HG02973 (cell line): ENCODE measurements around the gene FGFR4.
"Not testable (repeated sequence)": the region's sequence is repeated elsewhere in the genome, so short reads cannot be mapped to it uniquely, and the experiment has no call there.

Source experiments
- ATAC-seq: cut with Tn5 transposase; IDR thresholded peaks from one replicate; pipeline ENCODE4 v1.9.1; 2021; ENCODE audit warnings: moderate library complexity; ENCODE audit not compliant: unreplicated experiment

FGFR4 gene

DNA sequence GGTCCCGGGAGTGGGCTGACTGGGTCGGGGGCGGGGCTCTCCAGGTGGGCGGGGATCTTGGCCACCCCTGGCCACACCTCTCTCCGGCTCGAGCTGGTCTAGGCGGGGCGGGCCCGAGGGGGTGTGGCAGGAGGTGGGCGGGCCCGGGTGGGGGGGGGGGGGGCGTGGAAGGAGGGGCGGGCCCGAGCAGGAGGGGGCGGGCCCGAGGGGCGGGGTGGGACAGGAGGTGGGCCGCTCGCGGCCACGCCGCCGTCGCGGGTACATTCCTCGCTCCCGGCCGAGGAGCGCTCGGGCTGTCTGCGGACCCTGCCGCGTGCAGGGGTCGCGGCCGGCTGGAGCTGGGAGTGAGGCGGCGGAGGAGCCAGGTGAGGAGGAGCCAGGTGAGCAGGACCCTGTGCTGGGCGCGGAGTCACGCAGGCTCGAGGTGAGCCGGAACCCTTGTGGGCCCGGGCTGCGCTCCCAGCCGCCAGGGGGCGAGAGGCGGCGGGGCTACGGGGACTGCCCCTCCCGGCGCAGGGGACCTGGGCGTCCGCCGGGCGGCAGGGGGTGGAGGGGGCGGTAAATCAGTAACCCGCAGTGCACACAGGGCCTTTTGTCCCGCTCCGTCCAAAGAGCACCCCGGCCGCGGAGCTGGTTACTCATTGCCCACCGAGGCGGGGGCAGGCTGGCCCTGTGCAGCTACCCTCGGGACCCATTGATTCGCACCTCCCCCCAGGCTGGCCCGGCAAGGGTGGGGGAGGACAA lies at the start of gene FGFR4:
FGFR4 (plus strand) TSS at position 262 of the 744 bp plus-strand sequence. CDS start 2,688 bp downstream, outside the sequence.
- ATAC-seq, result peak; percentile 66

DNA sequence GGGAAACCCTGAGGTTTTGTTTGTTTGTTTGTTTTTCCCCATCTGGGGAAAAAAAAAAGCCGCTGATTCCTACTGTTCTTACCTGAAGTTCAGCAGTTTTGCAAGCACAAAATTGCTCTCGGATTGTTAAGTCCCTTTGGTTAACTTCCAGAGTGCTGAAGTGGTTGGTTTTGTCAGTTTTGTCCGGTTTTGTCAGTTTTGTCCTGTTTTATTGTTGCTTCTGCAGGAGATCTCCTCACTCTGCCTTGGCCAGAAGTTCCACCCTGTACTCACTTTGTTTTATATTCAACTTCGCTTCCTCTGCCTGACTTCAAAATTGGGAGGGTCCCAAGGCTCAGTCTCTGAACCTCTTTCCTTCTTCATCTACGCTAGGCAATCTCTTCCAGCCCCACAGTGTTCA lies 49.8 kb upstream of the FGFR4 start:
- ATAC-seq, result no peak

DNA sequence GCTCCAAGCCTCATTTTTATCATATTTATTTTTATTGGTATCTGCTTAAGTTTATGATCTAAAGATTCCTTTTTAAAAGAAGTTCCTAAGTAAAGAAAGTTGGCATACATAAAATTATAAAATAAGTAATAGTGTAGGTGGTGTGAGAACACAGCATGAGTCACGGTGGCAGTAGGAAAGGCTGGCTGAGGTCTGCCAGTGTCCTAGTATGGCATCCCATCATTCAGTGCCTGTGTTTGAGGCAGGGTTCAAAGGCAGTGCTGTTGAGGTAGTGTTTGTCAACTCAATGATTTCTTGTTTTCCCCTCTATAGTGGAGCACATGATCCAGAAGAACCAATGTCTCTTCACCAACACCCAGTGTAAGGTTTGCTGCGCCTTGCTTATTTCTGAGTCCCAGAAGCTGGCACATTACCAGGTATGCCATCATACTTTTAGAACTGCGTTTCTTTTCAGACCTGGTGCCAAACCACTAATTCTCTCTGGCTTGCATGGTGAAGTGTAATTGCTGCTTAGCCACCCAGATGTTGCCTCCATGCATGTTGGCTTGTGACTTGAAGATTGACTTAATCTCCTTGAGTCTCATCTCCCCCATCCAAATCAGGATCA lies 45.8 kb upstream of the FGFR4 start:
- ATAC-seq, result no peak

DNA sequence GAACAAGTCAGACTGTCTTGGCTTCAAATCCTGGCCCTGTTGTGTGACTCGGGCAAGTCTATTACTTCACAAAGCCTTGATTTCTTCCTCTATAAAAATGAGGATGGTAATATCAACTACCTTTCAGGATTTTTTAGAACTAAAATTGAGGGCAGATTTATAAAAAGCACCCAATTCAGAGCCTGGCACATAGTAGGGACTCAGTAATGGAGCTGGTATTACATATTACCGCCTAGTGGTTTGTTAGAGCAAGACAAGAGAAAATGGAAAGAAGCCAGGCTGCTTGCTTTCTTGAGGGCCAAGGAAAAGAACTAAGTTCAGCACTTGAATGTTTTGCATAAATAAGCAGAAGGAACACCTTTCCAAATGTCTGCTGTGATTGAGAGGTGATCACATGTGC lies 44.8 kb upstream of the FGFR4 start:
- ATAC-seq, result no peak

DNA sequence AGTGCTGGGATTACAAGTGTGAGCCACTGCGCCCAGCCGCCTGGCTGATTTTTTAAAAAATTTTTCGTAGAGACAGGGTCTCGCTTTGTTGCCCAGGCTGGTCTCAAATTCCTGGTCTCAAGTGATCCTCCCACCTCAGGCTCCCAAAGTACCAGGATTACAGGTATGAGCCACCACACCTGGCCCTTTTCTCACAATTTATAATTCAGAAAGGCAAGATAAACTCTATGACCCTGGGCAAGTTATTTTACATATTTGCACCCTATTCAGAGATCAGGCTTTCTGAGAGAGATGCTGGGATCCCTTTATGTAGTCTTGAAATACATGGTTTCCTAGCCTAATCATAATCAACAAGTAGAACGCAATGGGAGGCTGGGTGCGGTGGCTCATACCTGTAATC lies 43.6 kb upstream of the FGFR4 start:
- ATAC-seq, result no peak

DNA sequence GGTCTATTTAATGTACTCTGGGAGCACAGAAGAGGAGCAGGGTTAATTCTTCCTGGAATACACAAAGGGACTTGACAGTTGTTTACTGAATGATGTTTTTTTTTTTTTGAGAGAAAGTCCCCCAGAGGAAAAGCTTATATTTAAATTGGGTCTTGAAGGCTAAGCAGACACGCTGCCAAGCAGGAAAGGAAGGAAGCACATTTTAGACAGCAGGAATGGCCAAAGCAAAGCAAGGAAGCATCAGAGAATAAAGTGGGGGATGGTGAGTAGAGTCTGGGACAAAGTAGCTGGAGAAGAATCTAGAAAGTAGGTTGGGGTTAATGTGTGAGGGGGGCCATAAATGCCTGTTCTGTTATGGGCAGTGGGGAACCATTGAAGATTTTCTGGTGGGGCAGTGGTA lies 42.8 kb upstream of the FGFR4 start:
- no peak for ATAC-seq

DNA sequence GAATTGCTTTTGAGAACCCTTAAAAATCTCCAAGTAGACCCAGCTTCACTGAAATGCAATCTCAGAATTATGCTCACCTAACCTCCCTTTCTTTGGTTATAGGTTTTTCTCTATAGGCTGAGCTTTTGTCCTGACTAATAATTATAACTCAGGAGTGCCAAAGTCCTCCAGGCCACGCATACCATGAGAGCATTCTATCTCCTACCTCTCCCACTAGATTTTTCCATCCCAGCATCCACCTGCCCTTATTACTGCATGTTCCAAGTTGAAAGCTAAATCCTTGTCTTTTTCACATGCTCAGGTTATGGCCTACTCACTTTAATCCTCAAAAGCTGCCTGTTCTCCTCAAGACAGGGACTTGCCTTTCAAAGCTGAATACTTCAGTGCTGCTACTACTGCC lies 42.1 kb upstream of the FGFR4 start:
- no peak for ATAC-seq

DNA sequence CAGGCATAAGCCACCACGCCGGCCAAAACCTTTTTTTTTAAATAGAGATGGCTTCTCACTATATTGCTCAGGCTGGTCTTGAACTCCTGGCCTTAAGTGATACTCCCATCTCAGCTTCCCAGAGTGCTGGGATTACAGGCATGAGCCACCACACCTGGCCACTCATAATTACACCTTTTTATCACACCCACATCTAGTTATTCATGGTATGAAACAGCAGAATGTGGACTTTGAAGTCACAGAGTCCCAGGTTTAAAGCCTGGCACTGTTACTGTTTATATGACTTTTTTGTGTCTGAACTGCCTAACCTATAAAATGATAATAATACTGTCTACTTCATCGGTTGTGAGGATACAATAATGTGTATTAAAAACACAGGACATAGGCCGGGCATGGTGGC lies 41.1 kb upstream of the FGFR4 start:
- no peak for ATAC-seq

DNA sequence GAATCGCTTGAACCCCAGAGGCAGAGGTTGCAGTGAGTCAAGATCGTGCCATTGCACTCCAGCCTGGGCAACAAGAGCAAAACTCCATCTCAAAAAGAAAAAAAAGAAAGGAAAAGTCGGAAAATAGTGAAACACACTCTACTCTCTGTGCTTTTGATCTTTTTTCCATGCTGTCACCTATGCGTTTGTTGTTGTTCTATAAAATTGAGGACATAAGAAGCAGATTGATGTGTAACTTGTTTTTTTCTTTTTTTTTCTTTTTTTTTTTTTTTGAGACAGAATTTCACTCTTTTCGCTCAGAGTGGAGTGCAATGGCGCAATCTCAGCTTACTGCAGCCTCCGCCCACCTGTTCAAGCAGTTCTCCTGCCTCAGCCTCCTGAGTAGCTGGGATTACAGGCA lies 38.2 kb upstream of the FGFR4 start:
- ATAC-seq, result not testable (repeated sequence)

DNA sequence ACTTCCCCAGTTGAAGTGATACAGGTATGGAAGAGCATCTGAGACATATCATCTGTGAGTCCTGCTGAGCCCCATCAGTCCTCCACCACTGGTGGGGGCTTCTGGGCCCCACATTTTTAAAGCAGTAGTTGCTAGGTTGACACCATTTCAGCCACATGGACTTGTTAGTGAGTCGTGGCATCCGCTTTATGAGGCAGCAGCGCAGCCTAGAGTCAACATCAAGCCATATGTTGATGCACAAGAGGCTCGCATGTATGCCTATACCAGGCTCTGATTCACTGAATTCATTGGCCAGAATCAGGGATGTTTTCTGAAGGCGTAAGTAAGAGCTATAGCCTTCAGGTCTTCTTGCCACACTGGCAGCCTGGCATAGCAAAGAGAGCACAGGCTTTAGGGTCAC lies 37.4 kb upstream of the FGFR4 start:
- no peak for ATAC-seq

DNA sequence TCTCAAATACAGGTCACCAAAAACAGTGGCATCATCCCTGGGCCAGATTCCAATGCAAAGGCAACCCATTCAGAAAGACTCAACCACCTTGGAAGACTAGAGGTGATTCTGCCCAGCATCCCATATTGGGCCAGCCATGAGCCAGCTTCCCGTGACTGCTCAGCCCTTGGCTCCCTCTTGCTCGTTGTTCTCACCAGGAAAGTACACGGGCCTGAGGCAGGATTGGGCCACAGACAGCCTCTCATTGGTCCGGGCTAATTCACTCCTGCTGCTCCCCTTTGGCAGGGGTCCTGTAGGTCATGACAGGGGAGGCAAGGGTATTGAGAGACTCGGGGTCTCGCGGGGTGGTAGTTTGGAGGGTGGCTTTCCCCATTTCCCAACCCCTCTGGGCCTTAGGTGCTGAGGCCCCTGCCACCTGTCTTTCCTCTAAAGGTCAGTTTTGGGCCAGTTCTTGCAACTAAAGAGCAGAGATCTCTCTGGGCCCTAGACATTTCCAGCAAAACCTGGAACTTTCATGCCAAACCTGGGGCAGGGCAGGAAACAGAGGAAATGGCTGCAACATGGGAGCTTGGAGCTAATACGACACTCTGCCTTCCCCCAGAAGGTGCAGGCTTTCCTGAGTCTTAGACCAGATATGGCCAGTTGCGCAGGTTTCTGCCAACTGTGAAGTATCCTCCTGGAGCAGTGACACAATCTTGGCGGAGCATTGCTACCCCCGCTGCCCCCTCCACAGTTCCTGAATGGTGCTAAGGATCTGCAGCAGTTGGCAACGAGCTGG lies 22.0 kb upstream of the FGFR4 start:
- no peak for ATAC-seq

DNA sequence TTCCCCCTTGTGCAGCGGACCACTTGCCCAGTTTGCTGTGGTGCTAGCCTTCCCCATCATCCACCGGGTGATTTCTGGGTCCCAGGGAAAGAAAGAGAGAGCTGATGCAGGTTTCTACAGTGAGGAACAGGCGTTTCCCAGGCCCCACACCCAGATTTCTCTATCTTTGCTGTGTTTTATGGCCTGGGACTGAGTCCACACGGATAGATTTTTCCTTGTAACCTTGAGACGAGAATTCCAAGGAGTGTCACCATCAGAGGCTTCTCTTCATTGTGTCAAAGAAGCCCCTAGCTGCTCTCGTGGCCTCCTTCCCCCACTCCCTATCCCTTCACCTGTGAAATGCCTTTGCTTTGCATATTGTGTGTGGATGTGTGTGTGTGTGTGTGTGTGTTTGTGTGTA lies 21.2 kb upstream of the FGFR4 start:
- no peak for ATAC-seq

DNA sequence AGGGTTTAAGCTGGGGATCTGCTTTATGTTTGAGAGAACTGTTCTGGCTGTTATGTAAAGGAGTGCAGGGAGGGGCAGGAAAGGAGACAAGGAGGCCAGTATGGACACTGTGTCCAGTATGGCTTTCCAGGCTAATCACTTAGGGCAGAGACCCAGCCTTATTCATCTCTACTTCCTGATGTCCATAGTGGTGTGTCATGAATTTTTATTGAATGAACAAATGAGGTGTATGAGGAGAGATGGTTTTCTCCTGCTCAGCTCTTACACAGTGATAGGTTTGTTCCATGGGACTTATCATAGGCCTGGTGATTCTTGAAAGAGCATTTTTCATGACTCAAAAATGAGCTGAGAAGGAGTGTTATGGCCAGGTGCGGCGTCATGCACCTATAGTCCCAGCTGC lies 20.5 kb upstream of the FGFR4 start:
- ATAC-seq, result no peak

DNA sequence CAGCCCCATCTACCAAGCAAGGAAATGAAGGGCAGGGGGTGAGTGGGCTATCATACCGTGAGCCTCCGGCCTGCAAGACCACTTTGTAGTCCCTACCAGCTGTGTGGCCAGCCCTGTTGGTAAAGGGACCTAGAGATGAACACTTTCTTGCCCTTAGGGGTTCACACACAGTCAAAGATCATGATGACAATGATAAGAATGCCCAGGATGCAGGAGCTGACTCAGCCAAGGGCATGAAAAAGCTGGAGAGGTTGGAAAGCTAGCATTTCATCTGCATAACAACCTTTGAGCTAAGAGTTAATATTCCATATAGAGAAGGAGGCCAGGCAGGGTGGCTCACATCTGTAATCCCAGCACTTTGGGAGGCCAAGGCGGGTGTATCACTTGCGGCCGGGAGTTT lies 19.2 kb upstream of the FGFR4 start:
- ATAC-seq, result no peak

DNA sequence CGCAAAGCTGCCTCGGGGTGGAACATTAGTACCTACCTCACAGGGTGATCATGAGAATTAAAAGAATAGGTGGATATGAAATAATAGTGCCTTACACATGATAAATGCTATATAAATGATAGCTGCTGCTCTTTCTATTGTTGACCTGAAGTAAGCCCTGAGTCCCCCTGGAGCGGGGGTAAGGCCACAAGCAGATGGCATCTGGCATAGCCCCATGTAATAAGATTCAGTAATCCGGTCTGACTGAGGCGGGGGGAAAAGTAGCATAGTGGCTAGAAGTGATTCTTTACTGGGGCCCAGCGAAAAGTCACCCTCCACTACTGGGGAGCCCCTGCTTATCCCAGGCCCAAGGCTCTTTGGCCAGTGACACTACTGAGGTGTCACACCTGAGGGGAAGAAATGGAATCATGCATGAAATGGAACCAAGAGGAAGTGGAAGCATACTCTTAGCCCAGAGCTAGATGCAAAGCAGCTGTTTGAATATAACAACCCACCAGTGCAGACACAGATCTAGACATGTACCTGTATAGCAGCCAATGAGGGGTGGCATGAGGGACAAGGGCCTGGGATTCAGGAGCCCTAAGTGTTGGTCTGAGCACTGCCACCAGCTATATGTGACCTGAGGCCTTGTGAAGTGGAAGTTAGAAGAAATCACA lies 16.1 kb upstream of the FGFR4 start:
- ATAC-seq, result no peak

DNA sequence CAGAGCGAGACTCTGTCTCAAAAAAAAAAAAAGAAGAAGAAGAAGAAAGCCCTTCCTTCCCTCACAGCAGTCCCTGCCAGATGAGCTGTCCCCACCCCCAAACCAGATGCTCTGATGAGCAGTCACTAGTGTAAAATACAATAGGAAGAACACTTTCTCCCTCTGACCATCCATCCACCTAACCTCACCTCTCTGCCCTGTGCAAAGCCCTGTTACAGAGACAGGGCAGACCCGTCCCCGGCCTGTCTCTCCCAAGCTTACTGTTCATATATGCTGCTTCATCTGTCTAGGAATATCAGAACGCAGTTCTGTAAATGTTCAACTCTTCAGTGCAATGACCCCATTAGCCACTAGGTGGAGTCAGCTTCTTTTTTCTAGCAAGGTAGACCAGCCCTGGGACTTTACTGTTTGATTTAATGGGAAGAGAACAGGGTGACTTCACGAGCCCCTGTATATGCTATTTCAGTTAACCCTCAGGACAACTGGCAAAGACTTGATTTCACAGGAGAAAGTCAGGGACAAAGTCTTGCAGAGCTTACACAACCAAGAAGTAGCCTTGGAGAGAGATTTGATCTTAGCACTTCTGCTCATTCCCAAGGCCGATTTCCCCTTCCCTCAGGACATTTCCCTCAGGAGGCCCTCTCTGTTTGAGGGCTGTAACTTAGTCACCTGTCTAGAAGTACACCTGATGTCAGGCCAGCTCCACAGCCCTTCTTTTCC lies 14.9 kb upstream of the FGFR4 start:
- no peak for ATAC-seq

DNA sequence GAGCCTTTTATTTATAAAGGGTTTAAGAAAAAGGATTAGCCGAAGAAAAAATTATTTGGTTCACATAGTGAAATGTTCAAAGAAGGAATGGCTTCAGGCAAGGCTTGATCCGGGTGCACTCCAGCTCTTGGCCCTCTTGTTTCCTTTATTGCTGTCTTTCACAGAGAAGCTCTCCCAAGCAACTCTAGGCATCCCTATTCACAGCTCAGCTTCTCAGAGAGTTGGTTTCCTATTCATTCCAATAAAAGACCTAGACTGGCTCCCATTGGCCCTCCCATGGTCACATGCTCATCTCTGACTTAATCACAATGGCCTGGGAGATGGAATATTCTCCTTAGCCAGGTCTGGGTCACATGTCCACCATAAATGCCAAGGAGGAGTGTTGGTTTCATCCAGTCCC lies 9.4 kb upstream of the FGFR4 start:
- ATAC-seq, result no peak

DNA sequence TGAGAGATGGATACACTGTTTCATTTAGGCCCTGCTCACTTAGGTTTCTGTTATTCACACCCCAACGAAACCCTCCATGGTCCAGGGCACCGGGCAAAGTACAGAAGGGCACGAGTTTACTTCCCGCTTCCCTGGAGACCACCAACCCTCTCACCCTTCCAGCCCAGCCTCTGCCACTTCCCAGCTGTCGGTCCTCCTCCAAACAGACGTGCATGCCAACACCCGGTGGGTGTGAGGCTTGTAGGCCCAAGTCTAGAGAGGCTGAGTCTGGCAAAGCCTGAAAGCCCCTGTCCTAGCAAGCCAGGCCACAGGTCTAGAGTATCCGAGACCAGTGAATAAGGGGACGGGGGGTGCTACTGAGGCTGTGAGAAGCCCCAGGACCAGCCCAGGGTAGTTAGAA lies 7.1 kb upstream of the FGFR4 start:
- ATAC-seq, result no peak

DNA sequence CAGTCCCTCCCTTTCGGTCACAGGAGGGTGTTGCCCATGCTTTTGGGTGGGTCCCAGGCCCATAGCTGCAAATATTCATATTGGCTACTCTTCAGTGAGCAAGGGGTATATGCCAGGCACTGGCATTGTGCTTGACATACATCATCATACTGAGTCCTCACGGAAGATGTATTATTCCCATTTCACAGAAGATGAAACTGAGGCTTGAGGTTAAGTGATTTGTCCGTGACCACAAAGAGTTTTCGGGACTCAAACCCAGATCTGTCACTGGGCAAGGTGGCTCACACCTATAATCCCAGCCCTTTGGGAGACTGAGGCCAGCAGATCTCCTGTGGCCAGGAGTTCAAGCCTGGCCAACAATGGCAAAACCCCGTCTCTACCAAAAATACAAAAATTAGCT lies 6.5 kb upstream of the FGFR4 start:
- ATAC-seq, result no peak

DNA sequence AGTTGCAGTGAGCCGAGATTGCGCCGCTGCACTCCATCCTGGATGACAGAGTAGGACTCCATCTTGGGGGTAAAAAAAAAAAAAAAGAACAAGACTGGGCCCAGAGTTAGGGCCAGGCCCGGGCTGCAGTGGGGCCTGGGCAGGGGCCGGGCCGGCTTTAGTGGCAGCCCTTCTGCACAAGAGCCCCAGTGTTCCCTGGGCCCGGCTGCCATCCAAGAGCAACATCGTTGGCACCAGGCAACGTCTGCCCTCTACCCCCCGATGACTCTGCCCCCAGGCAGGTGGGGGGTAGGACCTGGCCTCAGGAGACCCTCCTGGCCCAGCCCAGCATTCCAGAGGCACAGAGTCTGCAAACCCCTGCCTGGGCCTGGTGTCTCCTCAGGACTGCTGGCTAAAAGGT lies 4.9 kb upstream of the FGFR4 start:
- no peak for ATAC-seq

DNA sequence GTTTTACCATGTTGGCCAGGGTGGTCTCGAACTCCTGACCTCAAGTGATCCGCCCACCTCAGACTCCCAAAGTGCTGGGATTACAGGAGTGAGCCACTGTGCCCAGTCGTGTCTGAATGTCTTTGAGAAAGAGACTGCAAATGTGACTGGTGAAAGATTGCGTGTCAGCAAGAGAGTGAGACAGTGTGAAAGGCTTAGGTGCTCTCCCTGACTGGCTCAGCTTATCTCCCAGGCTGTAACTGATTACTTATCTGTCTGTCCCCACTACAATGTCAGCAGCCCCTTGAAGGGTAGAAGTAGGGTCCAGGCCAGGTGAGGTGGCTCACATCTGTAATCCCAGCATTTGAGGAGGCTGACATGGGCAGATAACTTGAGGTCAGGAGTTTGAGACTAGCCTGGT lies 3.4 kb upstream of the FGFR4 start:
- no peak for ATAC-seq
